ENCODE measurements around the gene THSD7A.

Gene THSD7A

DNA sequence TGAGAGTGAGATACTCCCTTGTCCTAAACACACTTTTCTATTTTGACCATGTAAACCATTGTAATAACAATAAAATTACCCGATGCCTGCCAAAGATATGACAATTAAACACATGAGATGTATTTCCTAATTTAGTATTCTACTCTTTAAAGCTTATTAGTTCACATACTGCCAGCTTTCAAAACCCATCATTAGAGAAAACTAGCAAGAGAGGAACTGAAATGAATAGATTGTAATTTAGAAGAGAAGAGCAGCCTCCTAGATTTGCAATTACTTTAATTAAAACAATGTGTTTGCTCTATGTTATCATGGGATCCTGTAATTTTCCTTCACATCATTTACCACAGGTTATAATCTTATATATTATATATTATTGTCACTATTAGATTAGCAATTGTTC, 428.2 kb downstream of the THSD7A start:
- Mint-ChIP-seq H3K27me3 (no peaks in the 10 kb centered on the region), H3K9me3 (no peaks in the 10 kb centered on the region), H3K4me3 (no peak overlapping the region), H3K27ac (ENCODE audit: low read depth) (no peak overlapping the region), H3K36me3 (ENCODE audit: insufficient read depth) (no peaks in the 10 kb centered on the region), H3K4me1 (no peaks in the 10 kb centered on the region)
- DNase-seq (ENCODE audit: low spot score in 2 of 2): no peak
- no peak for ATAC-seq (replicated peaks; ENCODE audit: extremely low read depth, poor library complexity, severe bottlenecking)

- no peak overlapping the region for H3K27ac Mint-ChIP-seq (ENCODE audit: low read depth)
- DNase-seq (ENCODE audit: low spot score in 2 of 2) (no peak), ATAC-seq (replicated peaks; ENCODE audit: extremely low read depth, poor library complexity, severe bottlenecking) (no peak)
- H3K9me3 Mint-ChIP-seq: peaks cover 2% of the 10 kb centered on the region
- no peaks in the 10 kb centered on the region for H3K27me3 Mint-ChIP-seq
- no peak overlapping the region for H3K4me3 Mint-ChIP-seq
- H3K36me3 Mint-ChIP-seq (ENCODE audit: insufficient read depth): peaks cover 2% of the 10 kb centered on the region
- no peaks in the 10 kb centered on the region for H3K4me1 Mint-ChIP-seq
Observed at GRCh38 chr7:11394438-11394837, 437.6 kb downstream of the THSD7A start.

DNA sequence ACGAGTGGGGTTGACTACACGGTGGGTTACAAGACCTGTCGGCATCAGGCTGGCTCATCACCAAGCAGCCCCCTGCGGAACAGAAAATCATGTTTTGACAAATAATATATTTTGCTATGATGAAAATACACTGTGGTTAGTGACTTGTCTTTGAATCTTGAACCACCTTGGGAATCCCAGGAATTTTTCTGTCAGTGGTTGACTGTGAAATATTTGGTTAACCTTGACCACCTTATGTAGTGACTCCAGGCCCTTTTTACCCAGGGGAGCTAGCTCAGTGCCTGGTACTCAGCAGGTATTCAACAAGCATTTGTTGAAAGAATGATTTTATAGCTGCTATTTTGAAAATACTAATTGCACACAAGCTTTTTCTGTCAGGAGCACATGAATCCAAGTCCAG, 452.4 kb downstream of the THSD7A start:
- no peaks in the 10 kb centered on the region for H3K4me1 Mint-ChIP-seq
- ATAC-seq (replicated peaks; ENCODE audit: extremely low read depth, poor library complexity, severe bottlenecking) (no peak), DNase-seq (ENCODE audit: low spot score in 2 of 2) (no peak)
- H3K4me3 Mint-ChIP-seq: no peak overlapping the region
- H3K36me3 Mint-ChIP-seq (ENCODE audit: insufficient read depth): no peaks in the 10 kb centered on the region
- H3K9me3 Mint-ChIP-seq: no peaks in the 10 kb centered on the region
- H3K27ac Mint-ChIP-seq (ENCODE audit: low read depth): no peak overlapping the region
- no peaks in the 10 kb centered on the region for H3K27me3 Mint-ChIP-seq

GRCh38 chr7:11376529-11376928, 455.5 kb downstream of the THSD7A start:
- Mint-ChIP-seq H3K9me3 (no peaks in the 10 kb centered on the region), H3K27ac (ENCODE audit: low read depth) (no peak overlapping the region), H3K4me1 (no peaks in the 10 kb centered on the region), H3K4me3 (no peak overlapping the region), H3K36me3 (ENCODE audit: insufficient read depth) (no peaks in the 10 kb centered on the region), H3K27me3 (no peaks in the 10 kb centered on the region)
- no peak for ATAC-seq (replicated peaks; ENCODE audit: extremely low read depth, poor library complexity, severe bottlenecking)
- no peak for DNase-seq (ENCODE audit: low spot score in 2 of 2)

DNA sequence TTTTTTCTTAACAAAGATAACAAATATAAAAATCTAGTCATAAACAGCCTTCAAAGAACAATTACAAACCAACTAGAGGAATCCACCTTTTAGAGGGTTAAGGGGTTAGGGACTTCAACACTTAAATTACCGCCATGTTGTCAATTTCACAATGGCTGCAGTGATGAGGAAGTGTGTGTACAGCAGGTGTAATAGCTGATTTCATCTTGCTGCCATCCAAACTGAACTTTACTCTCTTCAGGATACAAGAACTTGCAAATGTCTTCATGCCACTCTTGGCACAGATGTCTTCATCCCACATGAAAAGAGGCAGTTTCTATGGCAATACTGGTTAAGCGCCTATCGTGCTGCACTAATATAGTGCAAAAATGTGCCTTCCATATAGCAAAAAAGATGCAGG, 457.4 kb downstream of the THSD7A start:
- no peaks in the 10 kb centered on the region for H3K4me1 Mint-ChIP-seq
- ATAC-seq (replicated peaks; ENCODE audit: extremely low read depth, poor library complexity, severe bottlenecking): no peak
- H3K27me3 Mint-ChIP-seq: no peaks in the 10 kb centered on the region
- H3K27ac Mint-ChIP-seq (ENCODE audit: low read depth): no peak overlapping the region
- no peaks in the 10 kb centered on the region for H3K9me3 Mint-ChIP-seq
- no peaks in the 10 kb centered on the region for H3K36me3 Mint-ChIP-seq (ENCODE audit: insufficient read depth)
- DNase-seq (ENCODE audit: low spot score in 2 of 2): no peak
- H3K4me3 Mint-ChIP-seq: no peak overlapping the region

- ATAC-seq (replicated peaks; ENCODE audit: extremely low read depth, poor library complexity, severe bottlenecking): no peak
- no peak overlapping the region for H3K4me3 Mint-ChIP-seq
- H3K4me1 Mint-ChIP-seq: no peaks in the 10 kb centered on the region
- no peaks in the 10 kb centered on the region for H3K9me3 Mint-ChIP-seq
- no peak overlapping the region for H3K27ac Mint-ChIP-seq (ENCODE audit: low read depth)
- no peak for DNase-seq (ENCODE audit: low spot score in 2 of 2)
- H3K36me3 Mint-ChIP-seq (ENCODE audit: insufficient read depth): no peaks in the 10 kb centered on the region
- H3K27me3 Mint-ChIP-seq: no peaks in the 10 kb centered on the region
Observed at GRCh38 chr7:11373546-11374142, 458.4 kb downstream of the THSD7A start.

DNA sequence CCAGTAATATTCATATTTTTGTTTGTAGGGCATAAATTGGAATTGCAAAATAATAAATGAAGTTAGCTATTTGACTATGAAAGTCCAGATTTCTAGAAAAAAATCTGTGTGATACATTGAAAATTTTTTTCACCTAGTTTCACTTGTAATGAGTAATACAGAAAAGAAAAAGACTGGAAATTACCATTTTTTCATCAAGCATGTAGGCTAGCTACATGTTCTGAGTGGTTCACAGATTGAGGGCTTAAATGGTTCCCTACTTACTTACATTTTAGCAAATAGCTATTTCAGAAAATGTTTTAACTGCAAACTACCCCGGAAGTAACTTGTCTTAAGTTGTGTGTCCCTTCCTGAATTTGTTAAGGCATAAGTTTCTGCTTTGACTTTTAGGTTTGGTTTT, 462.3 kb downstream of the THSD7A start:
- no peaks in the 10 kb centered on the region for H3K4me1 Mint-ChIP-seq
- H3K36me3 Mint-ChIP-seq (ENCODE audit: insufficient read depth): no peaks in the 10 kb centered on the region
- no peaks in the 10 kb centered on the region for H3K9me3 Mint-ChIP-seq
- DNase-seq (ENCODE audit: low spot score in 2 of 2) (no peak), ATAC-seq (replicated peaks; ENCODE audit: extremely low read depth, poor library complexity, severe bottlenecking) (no peak)
- H3K27me3 Mint-ChIP-seq: no peaks in the 10 kb centered on the region
- no peak overlapping the region for H3K27ac Mint-ChIP-seq (ENCODE audit: low read depth)
- H3K4me3 Mint-ChIP-seq: no peak overlapping the region

DNA sequence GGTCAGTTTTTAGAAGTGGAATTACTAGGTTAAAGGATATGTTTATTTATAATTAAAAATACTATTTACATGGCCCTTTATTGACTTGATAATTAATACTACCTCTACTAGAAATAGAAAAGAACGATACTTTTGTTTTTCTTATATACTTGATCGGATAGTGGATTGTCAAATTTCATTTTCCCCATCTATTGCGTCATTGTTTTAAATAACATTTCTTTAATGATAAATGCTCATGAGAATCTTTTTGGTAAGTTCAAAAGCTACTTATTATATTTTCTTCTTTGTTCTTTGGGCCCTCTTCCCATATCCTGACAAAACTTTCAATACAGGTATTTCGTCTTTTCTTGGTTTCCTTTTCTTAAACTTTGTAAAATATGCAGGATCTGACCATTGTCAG, 465.9 kb downstream of the THSD7A start:
- no peaks in the 10 kb centered on the region for H3K27me3 Mint-ChIP-seq
- no peaks in the 10 kb centered on the region for H3K36me3 Mint-ChIP-seq (ENCODE audit: insufficient read depth)
- H3K9me3 Mint-ChIP-seq: no peaks in the 10 kb centered on the region
- H3K4me1 Mint-ChIP-seq: no peaks in the 10 kb centered on the region
- no peak for DNase-seq (ENCODE audit: low spot score in 2 of 2)
- ATAC-seq (replicated peaks; ENCODE audit: extremely low read depth, poor library complexity, severe bottlenecking): no peak
- H3K4me3 Mint-ChIP-seq: no peak overlapping the region
- H3K27ac Mint-ChIP-seq (ENCODE audit: low read depth): no peak overlapping the region

DNA sequence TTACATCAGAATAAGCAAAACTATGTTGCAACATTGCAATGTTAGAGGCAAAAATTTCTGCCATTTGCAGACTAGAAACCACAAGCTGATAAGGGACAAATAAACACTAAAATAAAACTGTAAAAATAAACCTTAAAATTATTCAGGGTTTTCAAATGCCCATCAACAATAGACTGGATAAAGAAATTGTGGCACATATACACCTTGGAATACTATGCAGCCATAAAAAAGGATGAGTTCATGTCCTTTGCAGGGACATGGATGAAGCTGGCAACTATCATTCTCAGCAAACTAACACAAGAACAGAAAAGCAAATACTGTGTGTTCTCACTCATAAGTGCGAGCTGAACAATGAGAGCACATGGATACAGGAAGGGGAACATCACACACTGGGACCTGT, 473.4 kb downstream of the THSD7A start:
- Mint-ChIP-seq H3K27me3 (peaks cover 5% of the 10 kb centered on the region), H3K36me3 (ENCODE audit: insufficient read depth) (no peaks in the 10 kb centered on the region), H3K4me1 (no peaks in the 10 kb centered on the region), H3K27ac (ENCODE audit: low read depth) (no peak overlapping the region), H3K4me3 (no peak overlapping the region), H3K9me3 (no peaks in the 10 kb centered on the region)
- DNase-seq (ENCODE audit: low spot score in 2 of 2): no peak
- no peak for ATAC-seq (replicated peaks; ENCODE audit: extremely low read depth, poor library complexity, severe bottlenecking)

- Mint-ChIP-seq H3K27me3 (peaks cover 36% of the 10 kb centered on the region), H3K36me3 (ENCODE audit: insufficient read depth) (no peaks in the 10 kb centered on the region), H3K9me3 (no peaks in the 10 kb centered on the region), H3K4me1 (no peaks in the 10 kb centered on the region), H3K4me3 (no peak overlapping the region), H3K27ac (ENCODE audit: low read depth) (no peak overlapping the region)
- DNase-seq (ENCODE audit: low spot score in 2 of 2) (no peak), ATAC-seq (replicated peaks; ENCODE audit: extremely low read depth, poor library complexity, severe bottlenecking) (no peak)
Observed at GRCh38 chr7:11355399-11356005, 476.5 kb downstream of the THSD7A start.

GRCh38 chr7:11346302-11346701, 485.7 kb downstream of the THSD7A start:
- DNase-seq (ENCODE audit: low spot score in 2 of 2): no peak
- H3K27me3 Mint-ChIP-seq: peaks cover 22% of the 10 kb centered on the region
- no peak overlapping the region for H3K27ac Mint-ChIP-seq (ENCODE audit: low read depth)
- H3K4me3 Mint-ChIP-seq: no peak overlapping the region
- peaks cover 6% of the 10 kb centered on the region for H3K4me1 Mint-ChIP-seq
- no peak for ATAC-seq (replicated peaks; ENCODE audit: extremely low read depth, poor library complexity, severe bottlenecking)
- H3K36me3 Mint-ChIP-seq (ENCODE audit: insufficient read depth): no peaks in the 10 kb centered on the region
- no peaks in the 10 kb centered on the region for H3K9me3 Mint-ChIP-seq

- no peak overlapping the region for H3K27ac Mint-ChIP-seq (ENCODE audit: low read depth)
- no peaks in the 10 kb centered on the region for H3K36me3 Mint-ChIP-seq (ENCODE audit: insufficient read depth)
- no peak overlapping the region for H3K4me3 Mint-ChIP-seq
- ATAC-seq (replicated peaks; ENCODE audit: extremely low read depth, poor library complexity, severe bottlenecking): no peak
- H3K27me3 Mint-ChIP-seq: peaks cover 15% of the 10 kb centered on the region
- peaks cover 6% of the 10 kb centered on the region for H3K4me1 Mint-ChIP-seq
- DNase-seq (ENCODE audit: low spot score in 2 of 2): no peak
- H3K9me3 Mint-ChIP-seq: no peaks in the 10 kb centered on the region
Observed at GRCh38 chr7:11345621-11346020, 486.4 kb downstream of the THSD7A start.

- H3K27me3 Mint-ChIP-seq: peaks cover 5% of the 10 kb centered on the region
- H3K9me3 Mint-ChIP-seq: no peaks in the 10 kb centered on the region
- ATAC-seq (replicated peaks; ENCODE audit: extremely low read depth, poor library complexity, severe bottlenecking): peak; percentile 19
- no peaks in the 10 kb centered on the region for H3K36me3 Mint-ChIP-seq (ENCODE audit: insufficient read depth)
- peaks cover 6% of the 10 kb centered on the region for H3K4me1 Mint-ChIP-seq
- H3K4me3 Mint-ChIP-seq: no peak overlapping the region
- no peak for DNase-seq (ENCODE audit: low spot score in 2 of 2)
- H3K27ac Mint-ChIP-seq (ENCODE audit: low read depth): no peak overlapping the region
Observed at GRCh38 chr7:11343818-11344413, 488.1 kb downstream of the THSD7A start.
